ENCODE measurements around the gene ALKBH3. TPM values are rescaled to one million over a fixed set of nuclear protein-coding genes. Genes with fewer than 3 reads are reported as not detected.
A peak's percentile ranks its signal among the peaks of the same experiment; 100 is the strongest.

Gene ALKBH3
- total RNA-seq, 2 experiments from 2014 or later: 37.8 to 43.6 TPM

GRCh38 chr11:43930868-43931716, 50.5 kb downstream of the ALKBH3 start:
- POLR2A ChIA-PET: no interaction called here
- Mint-ChIP-seq H3K36me3 (no peaks in the 10 kb centered on the region), H3K9me3 (no peaks in the 10 kb centered on the region), H3K4me1 (peaks cover 5% of the 10 kb centered on the region), H3K27ac (no peak overlapping the region), H3K27me3 (no peaks in the 10 kb centered on the region), H3K4me3 (no peak overlapping the region)
- ATAC-seq (ENCODE audit: low read depth) (peak; percentile 31), DNase-seq (no peak)

- no peak for ATAC-seq (ENCODE audit: low read depth)
- Mint-ChIP-seq H3K4me1 (peaks cover 5% of the 10 kb centered on the region), H3K9me3 (no peaks in the 10 kb centered on the region), H3K4me3 (no peak overlapping the region), H3K36me3 (no peaks in the 10 kb centered on the region), H3K27me3 (peaks cover under 1% of the 10 kb centered on the region), H3K27ac (no peak overlapping the region)
- DNase-seq: no peak
- POLR2A ChIA-PET: no interaction called here
These were observed 51.0 kb downstream of the ALKBH3 start for GRCh38 chr11:43931717-43932039.

GRCh38 chr11:43933226-43933607, 52.6 kb downstream of the ALKBH3 start:
- Mint-ChIP-seq H3K4me1 (peaks cover 5% of the 10 kb centered on the region), H3K4me3 (no peak overlapping the region), H3K27ac (no peak overlapping the region), H3K27me3 (peaks cover 11% of the 10 kb centered on the region), H3K36me3 (no peaks in the 10 kb centered on the region), H3K9me3 (no peaks in the 10 kb centered on the region)
- POLR2A ChIA-PET: interaction anchor here (1.0 kb wide), 1 partner anchor 9 kb away, joined by 5 read pairs; the partner anchor contains the start of gene C11orf96
- DNase-seq (no peak), ATAC-seq (ENCODE audit: low read depth) (no peak)

GRCh38 chr11:43933608-43934551, 53.2 kb downstream of the ALKBH3 start:
- H3K36me3 Mint-ChIP-seq: no peaks in the 10 kb centered on the region

GRCh38 chr11:43934601-43935423, 54.2 kb downstream of the ALKBH3 start:
- POLR2A ChIA-PET: no interaction called here
- ATAC-seq (ENCODE audit: low read depth): no peak
- Mint-ChIP-seq H3K4me3 (no peak overlapping the region), H3K27ac (no peak overlapping the region), H3K4me1 (peaks cover 5% of the 10 kb centered on the region), H3K36me3 (no peaks in the 10 kb centered on the region), H3K27me3 (peaks cover 18% of the 10 kb centered on the region), H3K9me3 (no peaks in the 10 kb centered on the region)
- no peak for DNase-seq

More at GRCh38 chr11:43933608-43934551, 53.2 kb downstream of the ALKBH3 start:
- Mint-ChIP-seq H3K4me3 (no peak overlapping the region), H3K27ac (no peak overlapping the region), H3K27me3 (peaks cover 15% of the 10 kb centered on the region), H3K4me1 (peaks cover 5% of the 10 kb centered on the region), H3K9me3 (no peaks in the 10 kb centered on the region)
- POLR2A ChIA-PET: interaction anchor here (1.0 kb wide), 1 partner anchor 9 kb away, joined by 5 read pairs; the partner anchor contains the start of gene C11orf96
- DNase-seq (no peak), ATAC-seq (ENCODE audit: low read depth) (no peak)

GRCh38 chr11:43935424-43935979, 54.9 kb downstream of the ALKBH3 start:
- Mint-ChIP-seq H3K27ac (no peak overlapping the region), H3K27me3 (peaks cover 20% of the 10 kb centered on the region), H3K36me3 (no peaks in the 10 kb centered on the region), H3K4me3 (no peak overlapping the region), H3K9me3 (no peaks in the 10 kb centered on the region), H3K4me1 (peaks cover 5% of the 10 kb centered on the region)
- DNase-seq: no peak
- ATAC-seq (ENCODE audit: low read depth): no peak
- POLR2A ChIA-PET: no interaction called here

GRCh38 chr11:43936076-43936475, 55.4 kb downstream of the ALKBH3 start:
- no peak overlapping the region for H3K27ac Mint-ChIP-seq
- no peak overlapping the region for H3K4me3 Mint-ChIP-seq
- ATAC-seq (ENCODE audit: low read depth) (no peak), DNase-seq (no peak)
- peaks cover under 1% of the 10 kb centered on the region for H3K4me1 Mint-ChIP-seq
- POLR2A ChIA-PET: no interaction called here
- no peaks in the 10 kb centered on the region for H3K9me3 Mint-ChIP-seq
- peaks cover 25% of the 10 kb centered on the region for H3K27me3 Mint-ChIP-seq
- H3K36me3 Mint-ChIP-seq: no peaks in the 10 kb centered on the region

- ATAC-seq (ENCODE audit: low read depth) (no peak), DNase-seq (no peak)
- peaks cover 5% of the 10 kb centered on the region for H3K4me1 Mint-ChIP-seq
These were observed 57.1 kb downstream of the ALKBH3 start for GRCh38 chr11:43937434-43938411.

GRCh38 chr11:43941257-43941994, 60.8 kb downstream of the ALKBH3 start:
- Mint-ChIP-seq H3K27me3 (peaks cover 61% of the 10 kb centered on the region), H3K4me1 (peaks cover 14% of the 10 kb centered on the region), H3K9me3 (no peaks in the 10 kb centered on the region), H3K36me3 (no peaks in the 10 kb centered on the region), H3K4me3 (peak overlapping the region; percentile 76), H3K27ac (no peak overlapping the region)
- POLR2A ChIA-PET: interaction anchor here (0.9 kb wide), 1 partner anchor 261 kb away, joined by 3 read pairs; the partner anchor contains the start of gene HSD17B12
- DNase-seq: no peak
- ATAC-seq (ENCODE audit: low read depth): no peak

More at GRCh38 chr11:43937434-43938411, 57.1 kb downstream of the ALKBH3 start:
- no peaks in the 10 kb centered on the region for H3K9me3 Mint-ChIP-seq
- POLR2A ChIA-PET: no interaction called here
- no peak overlapping the region for H3K27ac Mint-ChIP-seq
- H3K27me3 Mint-ChIP-seq: peaks cover 35% of the 10 kb centered on the region
- no peaks in the 10 kb centered on the region for H3K36me3 Mint-ChIP-seq
- H3K4me3 Mint-ChIP-seq: no peak overlapping the region

- H3K4me1 Mint-ChIP-seq: peaks cover 14% of the 10 kb centered on the region
- POLR2A ChIA-PET: interaction anchor here (0.6 to 1.5 kb wide), 4 partner anchors 9 to 303 kb away, joined by 3 to 5 read pairs (median 4); partner anchors contain the start of gene HSD17B12
- DNase-seq (peak; percentile 56), ATAC-seq (ENCODE audit: low read depth) (peak; percentile 7)
- peaks cover 62% of the 10 kb centered on the region for H3K27me3 Mint-ChIP-seq
- peak overlapping the region; percentile 75 for H3K4me3 Mint-ChIP-seq
- no peaks in the 10 kb centered on the region for H3K9me3 Mint-ChIP-seq
- no peaks in the 10 kb centered on the region for H3K36me3 Mint-ChIP-seq
- no peak overlapping the region for H3K27ac Mint-ChIP-seq
These were observed 62.2 kb downstream of the ALKBH3 start for GRCh38 chr11:43942662-43943371.
